HUDEP-2 (cell line): ENCODE measurements around the gene ATP1A4.

Source experiments
- DNase-seq, 76 experiments: peaks; one replicate each; lab custom pipeline; 2025; ENCODE audit not compliant: unreplicated experiment in 76 of 76; lab: John Stamatoyannopoulos, UW

The ATP1A4 gene

DNA sequence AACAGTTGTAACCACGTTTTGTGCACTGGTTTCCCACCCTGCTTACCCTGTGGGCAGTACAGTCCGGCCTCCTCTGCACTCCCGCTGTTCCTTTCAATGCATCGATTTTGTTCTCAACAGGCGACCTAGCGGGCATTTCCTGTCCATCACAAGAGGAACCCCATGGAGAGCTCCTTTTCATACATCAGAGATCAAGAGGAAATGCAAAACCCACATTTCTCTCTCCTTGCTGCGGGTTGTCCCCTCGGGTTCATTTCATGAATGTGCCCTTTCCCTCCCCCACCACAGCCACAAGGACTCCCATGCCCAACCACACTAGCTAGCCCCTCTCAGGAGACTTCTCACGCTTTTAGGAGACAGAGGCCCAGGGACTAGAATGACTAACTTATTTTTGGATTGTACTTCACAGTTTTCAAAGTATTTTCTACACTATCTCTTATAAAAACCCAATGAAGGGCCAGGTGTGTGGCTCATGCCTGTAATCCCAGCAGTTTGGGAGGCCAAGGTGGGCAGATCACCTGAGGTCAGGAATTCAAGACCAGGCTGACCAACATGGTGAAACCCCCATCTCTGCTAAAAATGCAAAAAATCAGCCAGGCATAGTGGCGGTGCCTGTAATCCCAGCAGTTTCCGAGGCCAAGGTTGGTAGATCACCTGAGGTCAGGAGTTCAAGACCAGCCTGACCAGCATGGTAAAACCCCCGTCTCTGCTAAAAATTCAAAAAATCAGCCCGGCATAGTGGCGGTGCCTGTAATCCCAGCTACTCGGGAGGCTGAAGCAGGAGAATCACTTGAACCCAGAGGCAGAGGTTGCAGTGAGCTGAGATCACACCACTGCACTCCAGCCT is 18.4 kb downstream of the ATP1A4 start:
- DNase-seq: no peak

DNA sequence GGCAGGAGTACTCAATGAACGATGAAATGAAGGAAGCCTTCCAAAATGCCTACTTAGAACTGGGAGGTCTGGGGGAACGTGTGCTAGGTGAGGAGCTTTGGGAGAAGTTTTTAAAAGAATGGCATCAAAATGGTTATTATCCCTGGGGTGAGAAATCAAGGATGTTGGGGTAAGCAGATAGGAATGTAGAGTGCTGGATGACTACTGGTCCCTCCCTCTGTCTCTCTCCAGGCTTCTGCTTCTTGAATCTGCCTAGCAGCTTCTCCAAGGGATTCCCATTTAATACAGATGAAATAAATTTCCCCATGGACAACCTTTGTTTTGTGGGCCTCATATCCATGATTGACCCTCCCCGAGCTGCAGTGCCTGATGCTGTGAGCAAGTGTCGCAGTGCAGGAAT is 20.0 kb downstream of the ATP1A4 start:
- no peak for DNase-seq

DNA sequence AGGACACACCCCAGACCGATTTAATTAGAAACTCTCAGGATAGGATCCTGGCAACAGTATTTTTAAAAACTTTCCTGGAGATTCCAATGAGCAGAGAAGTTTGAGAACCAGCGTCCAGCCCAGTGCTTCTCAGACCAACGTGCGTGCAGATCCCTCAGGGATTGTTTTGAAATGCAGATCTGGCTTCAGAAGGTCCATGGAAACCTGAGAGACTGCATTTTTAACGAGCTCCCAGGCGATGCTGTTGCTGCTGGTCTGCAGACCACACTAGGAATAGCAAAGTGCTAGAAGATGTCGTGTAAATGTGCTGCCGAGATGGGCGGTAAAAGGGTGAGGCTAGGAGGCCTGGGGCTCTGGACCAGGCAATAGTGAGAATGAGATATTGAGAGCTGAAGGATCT is 20.6 kb downstream of the ATP1A4 start:
- no peak for DNase-seq

DNA sequence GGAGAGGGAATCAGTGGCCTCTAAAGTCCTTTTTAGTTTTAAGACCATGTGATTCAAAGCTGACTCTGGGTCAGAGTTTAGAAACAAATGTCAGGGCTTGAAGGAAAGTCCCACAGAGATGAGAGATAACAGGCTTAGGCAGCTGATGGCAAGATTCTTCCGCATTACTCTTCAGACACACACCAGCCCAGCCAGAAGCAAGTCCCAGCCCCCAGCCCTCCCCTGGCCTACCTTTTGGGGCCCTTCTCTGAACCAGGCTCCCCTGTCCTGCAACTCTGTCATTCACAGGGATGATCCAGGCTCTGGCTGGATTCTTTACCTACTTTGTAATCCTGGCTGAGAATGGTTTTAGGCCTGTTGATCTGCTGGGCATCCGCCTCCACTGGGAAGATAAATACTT is 25.8 kb downstream of the ATP1A4 start:
- DNase-seq: peak in 1 of 76 experiments; percentile 5

DNA sequence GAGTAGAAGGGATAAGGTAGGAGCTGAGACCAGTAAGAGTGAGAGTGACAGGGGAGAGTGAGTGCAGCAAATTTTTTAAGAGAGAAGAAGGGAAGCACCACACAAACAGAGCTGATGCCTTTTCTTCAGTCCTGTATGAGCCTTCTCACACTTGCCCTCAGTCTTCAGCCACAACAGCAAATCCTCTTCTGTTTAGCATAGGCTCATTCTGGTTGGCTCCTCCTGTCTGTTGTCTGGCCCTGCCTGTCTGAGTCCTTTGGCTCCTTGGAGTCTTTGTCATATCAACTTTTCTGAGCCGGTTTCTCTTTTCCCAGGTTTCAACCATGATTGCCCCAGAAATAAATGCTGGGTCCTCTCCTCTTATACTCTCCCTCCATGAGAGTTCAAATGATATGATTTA is 26.3 kb downstream of the ATP1A4 start:
- no peak for DNase-seq

DNA sequence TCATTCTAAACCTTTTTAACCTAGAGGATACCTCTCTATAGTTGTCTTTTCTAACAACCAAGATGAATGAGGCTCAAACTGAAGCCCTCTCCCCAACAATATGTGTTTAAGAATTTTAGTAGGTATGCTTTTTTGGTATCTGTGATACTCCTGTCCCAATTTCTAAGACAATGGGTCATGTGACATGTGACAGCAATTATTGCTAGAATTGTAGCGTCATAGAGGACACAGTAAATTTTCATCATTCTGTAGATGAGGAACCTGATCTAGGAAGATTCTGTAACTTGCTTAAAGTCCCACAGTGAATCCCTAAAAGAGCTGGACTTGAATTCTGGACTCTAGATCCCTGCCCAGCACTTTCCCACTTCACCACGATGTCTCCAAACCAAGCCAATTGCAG is 27.3 kb downstream of the ATP1A4 start:
- no peak for DNase-seq

DNA sequence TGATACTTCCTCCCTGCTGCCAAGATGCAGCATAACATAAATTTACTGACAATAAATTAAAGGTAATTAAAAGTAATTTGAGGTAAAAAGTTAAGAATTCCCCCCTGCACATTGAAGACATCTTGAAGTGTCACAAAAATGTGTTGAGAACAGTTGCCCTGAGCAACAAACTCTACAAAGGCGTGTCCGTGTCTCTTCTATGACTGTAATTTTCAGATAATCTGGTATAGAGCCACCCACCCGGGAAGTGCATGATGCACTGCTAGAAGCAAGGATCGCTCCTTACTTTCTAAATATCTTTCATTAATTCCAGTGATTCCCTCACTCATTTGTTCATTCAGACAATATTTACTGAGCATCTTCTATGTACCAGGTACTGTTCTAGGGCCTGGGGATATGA is 27.9 kb downstream of the ATP1A4 start:
- peak in 2 of 76 experiments; percentile 1 to 4 for DNase-seq

DNA sequence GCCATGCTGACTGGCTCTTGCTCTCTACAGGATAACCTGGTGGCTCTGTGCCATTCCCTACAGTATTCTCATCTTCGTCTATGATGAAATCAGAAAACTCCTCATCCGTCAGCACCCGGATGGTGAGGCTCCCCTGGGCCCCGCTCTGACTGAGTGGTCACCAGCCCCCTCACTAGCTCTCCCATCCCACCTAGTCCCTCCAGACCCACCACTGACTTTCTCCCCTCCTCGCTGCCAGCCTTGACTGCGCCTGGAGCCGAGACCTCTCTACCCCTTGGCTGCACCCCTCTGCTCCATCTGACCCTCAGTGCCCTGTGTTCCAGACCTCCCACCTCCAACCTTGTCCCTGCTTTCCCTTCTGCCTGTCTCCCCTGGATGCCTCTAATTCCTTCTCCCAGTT is 34.8 kb downstream of the ATP1A4 start:
- no peak for DNase-seq

DNA sequence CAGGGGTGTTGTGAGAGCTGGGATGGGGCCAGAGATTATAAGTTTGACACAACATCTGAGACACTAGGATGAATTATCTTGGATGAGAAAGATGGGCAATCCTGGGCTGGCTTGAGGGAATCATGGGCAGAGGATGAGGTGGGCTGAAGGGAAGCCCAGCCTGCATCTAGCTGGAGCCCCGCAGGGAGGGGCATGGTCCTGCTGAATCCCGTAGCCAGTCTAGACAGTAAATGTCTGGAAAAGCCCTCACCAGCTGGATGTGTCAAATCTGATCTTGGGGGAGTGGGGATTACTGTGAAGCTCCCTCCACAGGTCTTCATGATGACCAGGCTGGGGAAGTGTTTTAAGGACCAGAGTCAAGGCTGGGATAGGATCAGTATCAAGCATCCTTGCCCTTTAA is 35.3 kb downstream of the ATP1A4 start:
- no peak for DNase-seq

DNA sequence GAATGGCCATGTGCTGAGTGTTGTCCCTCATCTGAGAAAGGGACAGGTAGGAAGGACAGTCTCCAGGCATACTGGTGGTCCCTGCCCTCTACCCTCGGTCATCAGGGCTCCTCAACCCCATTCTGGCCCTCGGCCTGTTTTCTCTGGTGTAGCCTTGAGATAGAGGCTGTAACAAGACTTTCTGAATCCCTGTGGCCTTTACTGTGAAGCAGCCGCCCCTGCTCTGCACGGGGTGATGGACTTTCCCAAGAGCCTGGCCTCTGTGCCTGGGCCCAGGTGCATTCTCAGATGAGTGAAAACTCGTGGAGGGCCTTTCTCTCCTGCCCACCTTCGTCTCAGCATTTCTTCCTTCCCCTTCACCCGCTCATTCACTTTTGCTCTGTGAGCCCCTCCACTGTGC is 36.0 kb downstream of the ATP1A4 start:
- DNase-seq: no peak

DNA sequence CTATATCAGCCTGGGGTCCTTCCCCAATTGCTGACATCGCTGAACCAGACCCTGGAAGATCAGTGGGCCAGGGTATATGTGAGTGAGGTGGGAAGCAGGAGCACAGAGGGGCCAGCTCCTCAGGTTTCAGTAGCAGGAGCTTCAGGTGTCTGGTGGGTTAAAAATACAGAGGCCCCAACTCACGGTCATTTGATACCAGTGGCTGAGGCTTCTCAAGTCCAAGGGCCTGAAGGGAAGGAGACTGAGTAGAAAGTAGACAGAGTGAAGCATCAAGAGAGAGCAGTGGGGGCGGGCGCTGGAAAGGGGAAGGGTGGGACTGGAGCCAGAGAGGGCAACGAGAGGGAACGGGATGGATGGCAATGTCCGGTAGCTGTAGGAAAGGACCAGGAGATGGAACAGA is 36.9 kb downstream of the ATP1A4 start:
- DNase-seq: no peak

DNA sequence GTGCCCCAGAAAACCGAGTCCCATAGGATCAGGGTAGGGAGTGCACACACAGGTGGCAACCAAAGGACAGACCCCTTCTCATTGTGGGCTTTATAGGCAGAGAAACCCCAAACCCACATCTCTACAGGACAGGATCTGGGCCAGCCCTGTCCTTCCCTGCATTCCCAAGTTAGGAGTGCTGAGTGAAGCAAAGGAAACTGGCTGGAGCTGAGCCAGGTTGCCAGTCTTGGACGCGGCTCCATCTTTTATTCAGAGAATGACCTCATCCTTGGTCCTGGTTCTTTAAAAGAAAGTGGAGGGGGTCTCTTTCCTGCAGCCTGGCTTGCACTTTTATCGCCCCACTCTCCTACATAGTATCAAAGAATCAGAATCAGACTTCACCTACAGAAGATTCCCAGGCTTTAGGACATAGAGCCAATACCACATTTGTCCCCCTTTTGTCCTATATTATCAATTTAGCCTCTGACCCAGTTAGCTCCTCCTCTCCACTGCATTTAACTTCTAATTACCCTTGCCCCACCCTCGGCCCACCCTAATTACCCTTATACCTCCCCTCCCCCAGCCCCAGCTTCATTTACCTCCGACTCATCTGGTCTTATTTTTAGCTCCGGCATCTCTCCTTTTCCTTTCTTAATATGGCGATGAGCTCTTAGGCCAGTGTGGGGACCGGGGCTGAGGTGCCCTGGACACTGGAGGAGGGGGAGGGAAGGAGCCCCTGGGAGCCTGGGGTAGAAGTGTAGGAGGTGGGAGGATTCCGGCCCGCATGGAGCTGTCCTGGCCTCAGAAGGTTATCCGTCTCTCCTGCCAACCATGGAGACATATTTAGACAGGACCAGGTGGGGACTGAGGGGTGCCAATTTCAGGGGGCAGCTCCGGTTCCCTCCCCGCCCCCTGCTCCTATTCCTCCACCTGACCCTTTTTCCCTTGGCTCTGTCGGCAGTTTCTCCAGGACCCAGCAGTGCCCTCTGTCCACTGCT is 38.5 kb downstream of the ATP1A4 start, which contains the start of gene CASQ1:
Gene CASQ1, plus strand, starts transcription at position 927 of the 977 bp plus-strand sequence. CDS start 177 bp downstream, outside the sequence.
- DNase-seq: no peak

DNA sequence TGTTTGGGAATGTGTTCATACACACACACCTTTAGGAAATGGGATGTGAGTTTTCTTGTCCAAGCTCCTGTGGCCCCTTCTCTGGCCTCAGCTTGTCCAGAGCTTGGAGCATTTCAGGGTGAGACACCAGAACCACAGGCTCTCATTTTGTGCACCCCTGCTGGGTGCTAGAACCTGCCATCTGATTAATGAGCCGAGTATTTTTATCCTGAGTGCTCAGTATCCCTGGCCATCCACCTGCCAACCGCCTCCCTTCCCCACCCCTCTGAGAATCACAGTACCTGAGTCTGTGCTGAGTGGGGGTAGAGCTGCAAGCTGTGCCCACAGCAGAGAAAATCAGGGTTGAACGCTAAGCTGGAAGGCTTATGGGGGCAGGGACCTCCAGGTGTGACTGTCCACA is 40.4 kb downstream of the ATP1A4 start:
- DNase-seq: no peak

DNA sequence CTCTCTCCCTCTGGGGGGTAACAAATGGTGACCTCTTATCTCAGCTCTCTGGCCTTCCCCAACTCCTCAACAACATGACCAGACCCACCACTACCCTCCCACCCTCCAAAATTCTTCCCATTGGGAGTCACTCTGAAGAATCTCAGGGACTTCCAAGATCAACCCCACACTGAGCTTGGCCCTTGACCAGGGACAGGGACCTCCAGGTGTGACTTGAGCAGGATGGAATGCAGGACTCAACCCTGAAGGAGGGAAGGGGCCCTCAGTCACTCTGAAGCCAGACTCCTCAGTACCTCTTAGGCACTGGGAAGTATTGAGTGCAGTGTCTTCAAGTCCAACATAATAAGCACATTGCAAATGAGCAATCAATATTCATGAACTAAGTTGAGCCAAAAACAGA is 40.8 kb downstream of the ATP1A4 start:
- no peak for DNase-seq

DNA sequence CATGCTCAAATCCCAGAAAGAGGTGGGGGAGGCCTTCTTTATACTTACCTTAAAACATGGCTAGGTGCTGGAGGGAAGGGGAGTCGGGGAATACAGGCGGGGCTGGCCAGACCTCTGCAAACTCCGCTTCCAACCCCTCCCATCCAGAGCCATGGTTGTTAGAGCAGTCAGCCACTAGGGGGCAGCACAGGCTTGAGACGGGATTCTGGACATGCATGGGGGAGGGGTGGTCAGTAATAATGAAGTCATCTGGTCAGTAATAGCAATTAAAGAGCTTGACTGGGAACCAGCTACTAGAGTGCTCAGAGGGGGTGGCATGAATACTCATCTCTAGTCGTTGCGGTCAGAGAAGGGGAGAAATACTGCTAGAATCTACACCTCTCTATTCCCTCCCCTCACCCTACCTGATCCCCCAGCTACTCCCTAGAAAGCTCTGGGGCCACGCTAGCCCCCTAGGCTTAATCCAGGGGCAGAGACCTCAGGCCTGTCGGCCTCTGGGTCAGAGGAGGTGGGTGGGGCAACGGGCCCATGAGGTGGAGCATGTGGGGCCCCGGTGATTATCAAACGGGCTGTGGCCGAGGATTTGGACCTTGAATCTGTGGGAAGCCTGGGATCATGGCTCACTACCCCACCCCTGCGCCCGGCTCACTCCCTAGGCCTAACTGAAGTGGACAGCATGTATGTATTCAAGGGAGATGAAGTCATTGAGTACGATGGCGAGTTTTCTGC is 41.9 kb downstream of the ATP1A4 start:
- peak in 63 of 76 experiments; percentile 7 to 82 (median 57) for DNase-seq

DNA sequence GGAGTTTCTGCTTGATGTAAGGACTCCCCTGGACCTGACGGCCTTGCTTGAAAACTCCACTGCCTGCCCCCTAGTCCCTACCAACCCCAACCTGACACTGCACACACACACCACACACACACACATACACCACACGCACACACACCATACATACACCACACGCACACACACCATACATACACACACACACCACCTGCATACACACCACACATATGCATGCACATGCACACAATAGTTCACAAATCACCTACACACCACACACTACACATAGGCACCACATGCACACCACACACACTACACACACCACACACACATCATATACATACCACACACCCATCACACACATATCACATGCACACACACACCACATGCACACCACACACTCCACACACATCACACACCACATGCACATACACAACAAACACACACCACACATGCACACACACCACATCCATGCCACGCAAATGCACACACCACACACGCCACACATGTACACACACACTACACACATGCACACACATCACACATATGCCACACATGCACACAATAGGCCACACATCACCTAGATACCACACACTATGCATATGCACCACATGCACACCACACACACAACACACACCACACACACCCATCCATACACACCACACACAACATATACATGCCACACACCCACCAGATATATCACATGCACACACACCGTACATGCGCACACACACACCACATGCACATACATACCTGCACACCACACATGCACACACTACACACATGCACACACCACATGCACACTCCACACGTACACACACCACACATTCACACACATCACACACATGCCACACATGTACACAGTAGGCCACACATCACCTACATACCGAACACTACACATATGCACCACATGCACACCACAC is 42.7 kb downstream of the ATP1A4 start:
- DNase-seq: no peak

DNA sequence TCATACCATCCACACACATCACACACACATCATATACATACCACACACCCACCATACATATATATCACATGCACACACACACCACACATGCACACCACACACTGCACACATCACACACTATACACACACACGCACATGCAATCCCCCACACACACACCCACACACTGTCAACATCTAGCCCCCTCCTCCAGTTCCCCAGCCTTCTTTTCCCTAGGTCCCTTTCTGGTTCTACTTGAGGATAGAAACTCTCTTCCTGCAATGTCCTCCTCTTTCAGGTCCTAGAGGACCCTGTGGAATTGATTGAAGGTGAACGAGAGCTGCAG is 43.3 kb downstream of the ATP1A4 start:
- DNase-seq: no peak

DNA sequence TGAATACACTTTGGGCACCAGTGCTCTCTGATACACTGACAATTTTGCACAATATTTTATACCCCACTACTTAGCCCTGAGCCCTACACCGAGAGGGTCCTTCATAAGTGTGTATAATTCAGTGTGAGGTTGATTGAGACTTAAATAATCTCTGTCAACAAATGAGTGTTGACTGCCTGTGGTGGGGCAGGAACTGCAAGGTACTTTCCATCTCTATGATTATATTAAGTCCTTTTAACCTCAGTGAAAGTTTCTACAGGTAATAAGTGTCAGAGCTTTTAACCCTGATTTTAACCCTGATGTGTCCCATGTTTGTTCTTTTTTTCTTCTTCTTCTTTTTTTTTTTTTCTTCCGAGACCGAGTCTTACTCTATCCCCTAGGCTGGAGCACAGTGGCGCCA is 44.7 kb downstream of the ATP1A4 start:
- no peak for DNase-seq

DNA sequence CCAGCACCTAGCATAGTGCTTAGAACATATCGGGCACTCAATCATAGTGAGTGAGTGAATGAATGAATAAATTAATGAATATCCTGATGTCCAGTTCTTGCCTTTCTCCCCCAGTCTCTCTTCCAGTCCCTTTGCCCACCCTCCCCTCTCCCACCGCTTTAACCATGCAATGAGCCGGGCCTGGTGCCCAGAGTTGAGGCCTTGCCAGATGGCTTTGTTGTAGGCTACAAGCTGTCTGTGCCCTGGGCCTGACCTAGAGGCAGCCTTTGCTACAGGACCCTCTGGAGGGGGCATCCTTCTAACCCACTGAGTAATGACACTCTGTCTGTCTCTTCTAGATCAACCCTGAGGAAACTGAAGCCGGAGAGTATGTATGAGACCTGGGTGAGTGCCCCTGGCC is 45.8 kb downstream of the ATP1A4 start:
- no peak for DNase-seq

DNA sequence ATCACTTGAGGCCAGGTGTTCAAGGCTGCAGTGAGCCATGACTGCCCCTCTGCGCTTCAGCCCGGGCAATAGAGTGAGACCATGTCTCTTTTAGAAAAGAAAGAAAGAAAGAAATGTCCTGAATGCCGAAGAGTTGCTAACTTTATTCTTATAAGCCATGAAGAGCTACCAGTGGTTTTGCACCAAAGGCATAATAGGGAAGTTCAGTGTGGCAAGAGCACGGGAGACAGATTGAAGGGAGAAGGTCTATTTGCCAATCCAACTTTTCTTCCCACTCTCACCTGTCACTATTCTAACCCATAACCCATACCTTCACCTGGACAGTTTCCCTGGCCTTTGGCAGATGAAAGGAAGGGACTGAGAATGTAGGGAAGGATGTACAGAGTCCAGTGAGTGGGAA is 49.4 kb downstream of the ATP1A4 start:
- DNase-seq: no peak
